Mesendoderm (in vitro differentiated cells): Measurements from ENCODE around the gene TMEM200B.
A peak's percentile ranks its signal among the peaks of the same experiment; 100 is the strongest.

ENCODE experiments used
- DNase-seq: peaks from one replicate; pipeline ENCODE4 v3.0.0; 2013
- H2AK5ac ChIP-seq: 2 replicates; pipeline ENCODE4 v1.6.1; 2013; ENCODE audit warnings: low read length, inconsistent platforms
- H2BK120ac ChIP-seq: 2 replicates; pipeline ENCODE4 v1.6.1; 2013; ENCODE audit warnings: low read depth, mild to moderate bottlenecking, low read length, moderate library complexity, mixed read lengths
- H2BK15ac ChIP-seq: replicated peaks from 2 replicates; pipeline ENCODE4 v1.6.1; 2013; ENCODE audit warnings: low read depth, mild to moderate bottlenecking, moderate library complexity
- H2BK5ac ChIP-seq: 2 replicates; pipeline ENCODE4 v1.6.1; 2013; ENCODE audit warnings: low read length, inconsistent platforms
- H3K18ac ChIP-seq: 2 replicates; pipeline ENCODE4 v1.6.1; 2013; ENCODE audit warnings: mild to moderate bottlenecking, low read length, mixed read lengths
- H3K23ac ChIP-seq: one replicate; pipeline ENCODE4 v1.6.1; 2013; ENCODE audit warnings: low read length
- H3K27ac ChIP-seq: 2 replicates; pipeline ENCODE4 v1.5.1; 2013; ENCODE audit warnings: low read depth, mild to moderate bottlenecking, inconsistent platforms, low read length, moderate library complexity
- H3K27me3 ChIP-seq: 2 replicates; pipeline ENCODE4 v1.6.1; 2013; ENCODE audit warnings: low read length, control low read depth, mild to moderate bottlenecking, inconsistent platforms; ENCODE audit not compliant: insufficient read depth, poor library complexity
- H3K36me3 ChIP-seq: 2 replicates; pipeline ENCODE4 v1.6.1; 2013; ENCODE audit warnings: low read length, inconsistent platforms; ENCODE audit not compliant: control insufficient read depth, insufficient read depth
- H3K4ac ChIP-seq: one replicate; pipeline ENCODE4 v1.6.1; 2013; ENCODE audit warnings: low read depth, mild to moderate bottlenecking, low read length, moderate library complexity
- H3K4me1 ChIP-seq: 2 replicates; pipeline ENCODE4 v1.6.1; 2013; ENCODE audit warnings: low read depth, low read length, inconsistent platforms; ENCODE audit not compliant: control insufficient read depth
- H3K4me2 ChIP-seq: 2 replicates; pipeline ENCODE4 v1.6.1; 2013; ENCODE audit warnings: low read length
- H3K4me3 ChIP-seq: 2 replicates; pipeline ENCODE4 v1.5.1; 2013; ENCODE audit warnings: mild to moderate bottlenecking, low read length
- H3K56ac ChIP-seq: one replicate; pipeline ENCODE4 v1.6.1; 2013; ENCODE audit warnings: low read length
- H3K79me1 ChIP-seq: 2 replicates; pipeline ENCODE4 v1.6.1; 2013; ENCODE audit warnings: low read length, inconsistent platforms
- H3K79me2 ChIP-seq: 2 replicates; pipeline ENCODE4 v1.6.1; 2013; ENCODE audit warnings: mild to moderate bottlenecking, low read length; ENCODE audit not compliant: control insufficient read depth, insufficient read depth
- H3K9ac ChIP-seq: 2 replicates; pipeline ENCODE4 v1.6.1; 2013; ENCODE audit warnings: low read length, inconsistent platforms
- H4K5ac ChIP-seq: one replicate; pipeline ENCODE4 v1.6.1; 2013; ENCODE audit warnings: low read length
- H4K8ac ChIP-seq: one replicate; pipeline ENCODE4 v1.6.1; 2013; ENCODE audit warnings: low read depth, mild to moderate bottlenecking, control low read depth, low read length, moderate library complexity
- WGBS: extraction: QIAGEN DNeasy Blood & Tissue Kit; methylation state at CpG from one replicate; pipeline ENCODE4 v1.1.7; 2013; ENCODE audit warnings: low lambda C conversion rate, missing lambda C conversion rate; ENCODE audit not compliant: insufficient coverage; ENCODE audit errors: extremely low coverage; 5-methylcytosine and 5-hydroxymethylcytosine counted together

The TMEM200B gene

DNA sequence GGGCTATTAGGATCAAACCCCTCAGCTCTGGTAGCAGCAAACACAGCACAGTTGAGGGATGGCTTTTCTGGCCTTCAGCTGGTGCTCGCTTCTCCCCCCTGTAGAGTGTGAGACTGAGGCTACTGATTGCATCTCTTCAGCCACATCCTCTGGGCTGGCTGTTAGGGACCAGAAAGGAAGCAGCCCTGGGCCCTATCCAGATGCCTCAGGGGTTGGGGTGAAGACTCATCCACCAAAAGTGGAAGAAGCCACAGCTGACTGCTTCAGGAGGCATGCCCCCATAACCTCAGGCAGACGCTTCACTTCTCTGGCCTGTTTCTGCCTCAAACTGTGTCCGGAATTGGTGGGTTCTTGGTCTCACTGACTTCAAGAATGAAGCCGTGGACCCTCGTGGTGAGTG lies 6.2 kb upstream of the TMEM200B start:
- DNase-seq = peak; percentile 57
- no peaks in the 10 kb centered on the region for H3K27me3 ChIP-seq
- no CpG with 5 or more reads among the region's 5 CpGs for WGBS
- no peak overlapping the region for H2AK5ac ChIP-seq
- no peaks in the 10 kb centered on the region for H3K79me1 ChIP-seq
- H2BK5ac ChIP-seq = no peak overlapping the region
- H4K5ac ChIP-seq = no peak overlapping the region
- no peaks in the 10 kb centered on the region for H3K79me2 ChIP-seq
- H3K27ac ChIP-seq = no peak overlapping the region
- H3K4me1 ChIP-seq = peaks cover 2% of the 10 kb centered on the region
- H2BK120ac ChIP-seq = no peak overlapping the region
- no peak overlapping the region for H3K4ac ChIP-seq
- H3K4me2 ChIP-seq = no peak overlapping the region
- H3K4me3 ChIP-seq = no peak overlapping the region
- H3K18ac ChIP-seq = no peak overlapping the region
- H4K8ac ChIP-seq = no peak overlapping the region
- no peak overlapping the region for H3K23ac ChIP-seq
- H3K56ac ChIP-seq = peak overlapping the region; percentile 34
- H3K36me3 ChIP-seq = no peaks in the 10 kb centered on the region
- H3K9ac ChIP-seq = no peak overlapping the region
- H2BK15ac ChIP-seq = no peak overlapping the region

DNA sequence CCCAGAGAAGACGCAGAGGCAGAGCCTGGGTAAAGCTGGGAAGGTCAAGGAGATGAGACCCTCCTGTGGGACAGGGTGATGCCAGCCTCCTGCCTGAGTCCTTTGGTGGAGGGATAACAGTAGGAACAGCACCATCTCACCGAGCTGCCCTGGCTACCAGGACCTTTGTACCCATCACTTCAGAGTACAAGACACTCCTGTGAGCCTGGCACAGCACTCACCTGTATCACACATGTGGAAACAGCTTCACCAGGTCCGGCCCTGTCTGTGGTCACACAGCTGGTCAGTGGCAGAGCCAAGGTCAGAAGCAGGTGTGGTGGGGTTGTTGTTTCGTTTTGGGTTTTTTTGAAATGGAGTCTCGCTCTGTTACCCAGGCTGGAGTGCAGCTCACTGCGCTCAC lies 5.0 kb upstream of the TMEM200B start:
- H3K4me1 ChIP-seq = peaks cover 2% of the 10 kb centered on the region
- WGBS = no CpG with 5 or more reads among the region's 6 CpGs
- no peaks in the 10 kb centered on the region for H3K79me1 ChIP-seq

GRCh38 chr1:29126198-29126597 lies 2.5 kb upstream of the TMEM200B start:
- no peaks in the 10 kb centered on the region for H3K79me1 ChIP-seq
- DNase-seq = no peak
- H3K4me2 ChIP-seq = no peak overlapping the region
- H3K9ac ChIP-seq = no peak overlapping the region
- H3K36me3 ChIP-seq = no peaks in the 10 kb centered on the region
- no peaks in the 10 kb centered on the region for H3K79me2 ChIP-seq
- H3K4me3 ChIP-seq = no peak overlapping the region
- H2BK120ac ChIP-seq = no peak overlapping the region
- WGBS = no CpG with 5 or more reads among the region's 6 CpGs
- H3K4me1 ChIP-seq = peaks cover 2% of the 10 kb centered on the region
- no peaks in the 10 kb centered on the region for H3K27me3 ChIP-seq
- H2BK15ac ChIP-seq = no peak overlapping the region
- no peak overlapping the region for H3K18ac ChIP-seq
- no peak overlapping the region for H3K27ac ChIP-seq
- H3K23ac ChIP-seq = no peak overlapping the region
- H3K4ac ChIP-seq = no peak overlapping the region
- no peak overlapping the region for H2AK5ac ChIP-seq
- H2BK5ac ChIP-seq = no peak overlapping the region
- no peak overlapping the region for H3K56ac ChIP-seq
- no peak overlapping the region for H4K5ac ChIP-seq
- H4K8ac ChIP-seq = no peak overlapping the region

More for the DNA sequence above, 5.0 kb upstream of the TMEM200B start:
- Histone ChIP-seq H3K27ac (no peak overlapping the region), H2BK15ac (no peak overlapping the region), H3K18ac (no peak overlapping the region), H3K79me2 (no peaks in the 10 kb centered on the region), H2BK120ac (no peak overlapping the region), H3K4me3 (no peak overlapping the region), H3K27me3 (no peaks in the 10 kb centered on the region), H3K9ac (no peak overlapping the region), H2BK5ac (no peak overlapping the region), H3K4me2 (no peak overlapping the region), H3K23ac (no peak overlapping the region), H4K8ac (no peak overlapping the region), H2AK5ac (peak overlapping the region; percentile 93), H4K5ac (no peak overlapping the region), H3K56ac (no peak overlapping the region), H3K4ac (no peak overlapping the region), H3K36me3 (no peaks in the 10 kb centered on the region)
- no peak for DNase-seq

DNA sequence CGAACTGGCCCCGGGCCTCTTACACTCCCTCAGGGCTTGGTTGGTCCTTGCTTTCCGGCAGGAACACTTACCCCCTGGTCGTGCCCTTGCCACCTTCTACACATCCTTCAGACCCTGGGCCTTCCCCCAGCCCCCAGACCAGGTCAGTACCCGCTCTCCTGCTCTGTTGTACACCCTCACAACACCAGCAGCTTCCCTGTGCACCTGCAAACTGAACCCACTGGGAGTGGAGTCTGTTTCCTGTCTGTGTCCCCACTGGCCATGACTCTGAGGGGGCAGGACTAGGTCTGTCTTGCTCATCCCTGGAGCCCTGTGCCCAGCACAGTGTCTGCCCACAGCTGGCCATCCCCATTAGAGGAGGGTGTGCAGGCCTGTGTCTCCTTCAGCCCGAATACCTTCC lies 2.1 kb upstream of the TMEM200B start:
- Histone ChIP-seq H3K4me1 (peaks cover 2% of the 10 kb centered on the region), H4K5ac (no peak overlapping the region), H2AK5ac (peak overlapping the region; percentile 39), H3K18ac (no peak overlapping the region), H3K56ac (no peak overlapping the region), H3K27me3 (no peaks in the 10 kb centered on the region), H3K4ac (no peak overlapping the region), H2BK120ac (no peak overlapping the region), H3K4me3 (no peak overlapping the region), H4K8ac (no peak overlapping the region), H3K79me2 (no peaks in the 10 kb centered on the region), H3K4me2 (no peak overlapping the region), H3K79me1 (no peaks in the 10 kb centered on the region), H2BK5ac (no peak overlapping the region), H3K9ac (no peak overlapping the region), H3K36me3 (no peaks in the 10 kb centered on the region), H2BK15ac (no peak overlapping the region), H3K23ac (no peak overlapping the region), H3K27ac (no peak overlapping the region)
- no CpG with 5 or more reads among the region's 6 CpGs for WGBS
- no peak for DNase-seq

DNA sequence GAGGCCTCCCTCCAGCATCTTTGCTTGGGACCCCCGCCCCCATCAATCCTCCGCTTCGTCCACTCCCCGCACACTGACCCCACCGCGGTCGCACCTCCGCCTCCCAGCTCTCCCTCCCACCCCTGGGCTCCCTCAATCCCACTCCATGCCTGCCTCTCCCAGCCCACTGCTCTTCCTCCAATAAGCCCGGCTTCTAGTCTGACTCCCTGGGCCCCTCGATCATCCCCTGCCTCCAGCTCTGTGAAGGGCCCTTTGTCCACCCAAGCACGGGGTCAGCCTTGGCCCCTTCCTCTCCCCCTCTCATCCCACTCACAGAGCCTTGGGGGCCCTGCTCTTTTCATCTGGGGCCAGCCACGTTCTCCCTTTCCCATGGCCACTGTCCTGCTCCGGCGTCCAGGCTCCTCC lies 1.5 kb upstream of the TMEM200B start:
- peak overlapping the region; percentile 50 for H3K9ac ChIP-seq
- DNase-seq = no peak
- no peaks in the 10 kb centered on the region for H3K36me3 ChIP-seq
- no peak overlapping the region for H3K4me3 ChIP-seq
- H4K8ac ChIP-seq = no peak overlapping the region
- no peak overlapping the region for H3K27ac ChIP-seq
- no peaks in the 10 kb centered on the region for H3K27me3 ChIP-seq
- peak overlapping the region; percentile 89 for H3K56ac ChIP-seq
- H3K23ac ChIP-seq = no peak overlapping the region
- H3K79me2 ChIP-seq = no peaks in the 10 kb centered on the region
- H3K4me2 ChIP-seq = peak overlapping the region; percentile 19
- peak overlapping the region; percentile 38 for H2AK5ac ChIP-seq
- H2BK15ac ChIP-seq = no peak overlapping the region
- WGBS = no CpG with 5 or more reads among the region's 14 CpGs
- H4K5ac ChIP-seq = no peak overlapping the region
- peak overlapping the region; percentile 28 for H3K18ac ChIP-seq
- H3K79me1 ChIP-seq = no peaks in the 10 kb centered on the region
- H2BK5ac ChIP-seq = no peak overlapping the region
- H2BK120ac ChIP-seq = peak overlapping the region; percentile 4
- H3K4ac ChIP-seq = peak overlapping the region; percentile 41
- peaks cover 2% of the 10 kb centered on the region for H3K4me1 ChIP-seq
